Measurements from ENCODE around the gene AMELY.
"Not testable (repeated sequence)": the region's sequence is repeated elsewhere in the genome, so short reads cannot be mapped to it uniquely, and the experiment has no call there.

The AMELY gene

GRCh38 chrY:6910372-6911252 is 940 bp downstream of the AMELY start, which contains the start of gene TBL1Y:
TBL1Y (plus strand) TSS chrY:6910697; CDS start chrY:7025085, 114,388 bp downstream.
- Histone ChIP-seq H3K27me3 (replicated peaks; ENCODE audit: control insufficient read depth, insufficient read depth, low read length, poor library complexity, severe bottlenecking) (no peaks in the 10 kb centered on the region), H3K4me3 (ENCODE audit: insufficient read depth, low read depth, low read length, poor library complexity, severe bottlenecking) (no peak within 1 kb of the TSS), H3K9me3 (ENCODE audit: control insufficient read depth, low read length) (no peaks in the 10 kb centered on the region), H3K36me3 (ENCODE audit: control insufficient read depth, insufficient read depth, low read length) (no peaks in the 10 kb centered on the region), H3K27ac (ENCODE audit: insufficient read depth, low read length, poor library complexity, severe bottlenecking) (no peak within 1 kb of the TSS), H3K4me1 (ENCODE audit: control insufficient read depth, insufficient read depth, low read length, poor library complexity, severe bottlenecking) (no peaks in the 10 kb centered on the region)
- DNase-seq, result no peak

- Histone ChIP-seq H3K27ac (ENCODE audit: insufficient read depth, low read length, poor library complexity, severe bottlenecking) (no peak overlapping the region), H3K27me3 (replicated peaks; ENCODE audit: control insufficient read depth, insufficient read depth, low read length, poor library complexity, severe bottlenecking) (no peaks in the 10 kb centered on the region), H3K36me3 (ENCODE audit: control insufficient read depth, insufficient read depth, low read length) (no peaks in the 10 kb centered on the region), H3K4me1 (ENCODE audit: control insufficient read depth, insufficient read depth, low read length, poor library complexity, severe bottlenecking) (no peaks in the 10 kb centered on the region), H3K4me3 (ENCODE audit: insufficient read depth, low read depth, low read length, poor library complexity, severe bottlenecking) (no peak overlapping the region), H3K9me3 (ENCODE audit: control insufficient read depth, low read length) (no peaks in the 10 kb centered on the region)
- no peak for DNase-seq
Observed at GRCh38 chrY:6909856-6910255, 1.7 kb downstream of the AMELY start.

GRCh38 chrY:6909118-6909521 is 2.4 kb downstream of the AMELY start:
- H3K4me1 ChIP-seq (ENCODE audit: control insufficient read depth, insufficient read depth, low read length, poor library complexity, severe bottlenecking), result no peaks in the 10 kb centered on the region

DNA sequence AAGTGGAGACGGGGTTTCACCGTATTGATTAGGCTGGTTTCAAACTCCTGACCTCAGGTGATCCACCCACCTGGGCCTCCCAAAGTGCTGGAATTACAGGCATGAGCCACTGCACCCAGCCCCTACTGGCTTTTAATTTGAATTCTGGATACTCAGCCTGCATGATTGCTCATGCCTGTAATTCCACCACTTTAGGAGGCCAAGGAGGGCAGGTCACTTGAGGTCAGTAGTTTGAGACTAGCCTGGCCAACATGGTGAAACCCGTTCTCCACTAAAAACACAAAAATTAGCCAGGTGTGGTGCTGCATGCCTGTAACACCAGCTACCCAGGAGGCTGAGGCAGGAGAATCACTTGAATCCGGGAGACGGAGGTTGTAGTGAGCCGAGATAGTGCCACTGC is 3.5 kb downstream of the AMELY start:
- not testable (repeated sequence) for H3K27me3 ChIP-seq (replicated peaks; ENCODE audit: control insufficient read depth, insufficient read depth, low read length, poor library complexity, severe bottlenecking); H3K4me1 ChIP-seq (ENCODE audit: control insufficient read depth, insufficient read depth, low read length, poor library complexity, severe bottlenecking); H3K9me3 ChIP-seq (ENCODE audit: control insufficient read depth, low read length); H3K27ac ChIP-seq (ENCODE audit: insufficient read depth, low read length, poor library complexity, severe bottlenecking); H3K36me3 ChIP-seq (ENCODE audit: control insufficient read depth, insufficient read depth, low read length); DNase-seq; H3K4me3 ChIP-seq (ENCODE audit: insufficient read depth, low read depth, low read length, poor library complexity, severe bottlenecking)

More at GRCh38 chrY:6909118-6909521, 2.4 kb downstream of the AMELY start:
- Histone ChIP-seq H3K36me3 (ENCODE audit: control insufficient read depth, insufficient read depth, low read length) (no peaks in the 10 kb centered on the region), H3K9me3 (ENCODE audit: control insufficient read depth, low read length) (no peaks in the 10 kb centered on the region), H3K27ac (ENCODE audit: insufficient read depth, low read length, poor library complexity, severe bottlenecking) (no peak overlapping the region), H3K27me3 (replicated peaks; ENCODE audit: control insufficient read depth, insufficient read depth, low read length, poor library complexity, severe bottlenecking) (no peaks in the 10 kb centered on the region), H3K4me3 (ENCODE audit: insufficient read depth, low read depth, low read length, poor library complexity, severe bottlenecking) (no peak overlapping the region)
- DNase-seq, result no peak

DNA sequence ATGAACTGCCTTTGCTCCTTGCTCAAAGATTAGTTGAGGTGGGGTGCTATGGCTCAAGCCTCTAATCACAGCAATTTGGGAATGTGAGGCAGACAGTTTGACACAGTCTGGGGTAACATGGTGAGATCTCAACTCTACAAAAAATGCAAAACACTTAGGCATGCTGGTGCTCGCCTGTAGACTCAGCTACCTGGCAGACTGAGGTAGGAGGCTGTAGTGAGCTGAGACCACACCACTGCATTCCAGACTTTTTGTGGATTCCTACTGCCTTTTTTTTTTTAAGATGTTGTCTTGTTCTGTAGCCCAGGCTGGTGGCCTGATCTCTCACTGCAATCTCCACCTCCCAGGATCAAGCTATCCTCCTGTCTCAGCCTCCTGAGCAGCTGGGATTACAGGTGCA is 4.0 kb downstream of the AMELY start:
- no peaks in the 10 kb centered on the region for H3K27me3 ChIP-seq (replicated peaks; ENCODE audit: control insufficient read depth, insufficient read depth, low read length, poor library complexity, severe bottlenecking)
- H3K4me3 ChIP-seq (ENCODE audit: insufficient read depth, low read depth, low read length, poor library complexity, severe bottlenecking), result no peak overlapping the region
- no peak for DNase-seq
- no peaks in the 10 kb centered on the region for H3K36me3 ChIP-seq (ENCODE audit: control insufficient read depth, insufficient read depth, low read length)
- no peaks in the 10 kb centered on the region for H3K9me3 ChIP-seq (ENCODE audit: control insufficient read depth, low read length)
- no peaks in the 10 kb centered on the region for H3K4me1 ChIP-seq (ENCODE audit: control insufficient read depth, insufficient read depth, low read length, poor library complexity, severe bottlenecking)
- H3K27ac ChIP-seq (ENCODE audit: insufficient read depth, low read length, poor library complexity, severe bottlenecking), result no peak overlapping the region

- H3K27me3 ChIP-seq (replicated peaks; ENCODE audit: control insufficient read depth, insufficient read depth, low read length, poor library complexity, severe bottlenecking); DNase-seq; H3K4me1 ChIP-seq (ENCODE audit: control insufficient read depth, insufficient read depth, low read length, poor library complexity, severe bottlenecking): not testable (repeated sequence)
Observed at GRCh38 chrY:6902116-6902515, 9.4 kb downstream of the AMELY start.

DNA sequence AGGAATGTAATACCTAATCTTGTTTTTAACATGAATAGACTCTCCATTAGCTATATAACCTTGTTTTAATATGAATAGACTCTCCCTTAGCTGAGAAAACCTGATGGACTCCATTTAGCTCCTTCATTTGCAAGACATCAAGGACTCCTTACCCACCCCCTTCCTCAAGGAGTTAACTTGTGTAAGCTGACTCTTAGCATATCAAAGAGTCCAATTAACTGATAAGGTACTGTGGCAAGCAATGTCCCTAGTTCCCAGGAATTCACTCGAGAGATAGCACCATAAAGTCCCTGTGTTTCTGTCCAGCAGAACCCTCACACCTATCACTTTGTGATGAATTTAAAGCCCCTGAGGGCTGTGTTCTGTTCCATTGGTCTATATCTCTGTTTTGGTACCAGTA is 16.3 kb downstream of the AMELY start:
- no peak for DNase-seq
- Histone ChIP-seq H3K4me3 (ENCODE audit: insufficient read depth, low read depth, low read length, poor library complexity, severe bottlenecking) (no peak overlapping the region), H3K4me1 (ENCODE audit: control insufficient read depth, insufficient read depth, low read length, poor library complexity, severe bottlenecking) (no peaks in the 10 kb centered on the region), H3K27ac (ENCODE audit: insufficient read depth, low read length, poor library complexity, severe bottlenecking) (no peak overlapping the region), H3K9me3 (ENCODE audit: control insufficient read depth, low read length) (no peaks in the 10 kb centered on the region), H3K36me3 (ENCODE audit: control insufficient read depth, insufficient read depth, low read length) (no peaks in the 10 kb centered on the region), H3K27me3 (replicated peaks; ENCODE audit: control insufficient read depth, insufficient read depth, low read length, poor library complexity, severe bottlenecking) (no peaks in the 10 kb centered on the region)

More at GRCh38 chrY:6902116-6902515, 9.4 kb downstream of the AMELY start:
- not testable (repeated sequence) for H3K9me3 ChIP-seq (ENCODE audit: control insufficient read depth, low read length); H3K4me3 ChIP-seq (ENCODE audit: insufficient read depth, low read depth, low read length, poor library complexity, severe bottlenecking); H3K27ac ChIP-seq (ENCODE audit: insufficient read depth, low read length, poor library complexity, severe bottlenecking); H3K36me3 ChIP-seq (ENCODE audit: control insufficient read depth, insufficient read depth, low read length)

DNA sequence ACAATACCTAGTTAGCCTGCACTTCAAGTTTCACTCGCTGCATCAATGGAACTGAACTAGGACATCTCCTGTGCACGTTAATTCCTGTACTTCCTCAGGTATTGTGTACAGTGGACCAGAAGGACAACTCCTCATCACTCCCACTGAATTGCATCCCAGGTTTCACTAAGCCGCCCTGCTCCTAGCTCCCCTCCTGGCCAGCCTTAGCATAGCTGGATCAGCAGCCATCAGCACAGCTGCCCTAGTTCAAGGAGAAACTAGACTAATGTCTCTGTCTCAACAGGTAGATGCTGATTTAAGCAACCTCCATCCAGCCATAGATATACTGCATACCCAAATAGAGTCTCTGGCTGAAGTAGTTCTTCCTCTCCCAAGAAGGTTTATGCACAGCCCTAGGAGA is 17.1 kb downstream of the AMELY start:
- Histone ChIP-seq H3K4me3 (ENCODE audit: insufficient read depth, low read depth, low read length, poor library complexity, severe bottlenecking) (no peak overlapping the region), H3K27ac (ENCODE audit: insufficient read depth, low read length, poor library complexity, severe bottlenecking) (no peak overlapping the region), H3K36me3 (ENCODE audit: control insufficient read depth, insufficient read depth, low read length) (no peaks in the 10 kb centered on the region), H3K27me3 (replicated peaks; ENCODE audit: control insufficient read depth, insufficient read depth, low read length, poor library complexity, severe bottlenecking) (no peaks in the 10 kb centered on the region), H3K4me1 (ENCODE audit: control insufficient read depth, insufficient read depth, low read length, poor library complexity, severe bottlenecking) (no peaks in the 10 kb centered on the region), H3K9me3 (ENCODE audit: control insufficient read depth, low read length) (no peaks in the 10 kb centered on the region)
- no peak for DNase-seq

GRCh38 chrY:6849384-6849783 is 62.2 kb downstream of the AMELY start:
- no peak for DNase-seq
- H3K4me1 ChIP-seq (ENCODE audit: control insufficient read depth, insufficient read depth, low read length, poor library complexity, severe bottlenecking), result no peaks in the 10 kb centered on the region
- no peak overlapping the region for H3K4me3 ChIP-seq (ENCODE audit: insufficient read depth, low read depth, low read length, poor library complexity, severe bottlenecking)
- H3K36me3 ChIP-seq (ENCODE audit: control insufficient read depth, insufficient read depth, low read length), result no peaks in the 10 kb centered on the region
- no peaks in the 10 kb centered on the region for H3K9me3 ChIP-seq (ENCODE audit: control insufficient read depth, low read length)
- H3K27me3 ChIP-seq (replicated peaks; ENCODE audit: control insufficient read depth, insufficient read depth, low read length, poor library complexity, severe bottlenecking), result no peaks in the 10 kb centered on the region
- no peak overlapping the region for H3K27ac ChIP-seq (ENCODE audit: insufficient read depth, low read length, poor library complexity, severe bottlenecking)

DNA sequence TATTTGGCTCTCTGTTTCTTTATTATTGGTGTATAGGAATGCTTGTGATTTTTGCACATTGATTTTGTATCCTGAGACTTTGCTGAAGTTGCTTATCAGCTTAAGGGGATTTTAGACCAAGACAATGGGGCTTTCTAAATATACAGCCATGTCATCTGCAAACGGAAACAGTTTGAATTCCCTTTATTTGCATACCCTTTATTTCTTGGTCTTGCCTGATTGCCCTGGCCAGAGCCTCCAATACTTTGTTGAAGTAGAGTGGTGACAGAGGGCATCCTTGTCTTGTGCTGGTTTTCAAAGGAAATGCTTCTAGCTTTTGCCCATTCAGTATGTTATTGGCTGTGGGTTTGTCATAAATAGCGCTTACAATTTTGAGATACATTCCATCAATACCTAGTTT is 68.9 kb downstream of the AMELY start:
- not testable (repeated sequence) for H3K36me3 ChIP-seq (ENCODE audit: control insufficient read depth, insufficient read depth, low read length); H3K4me1 ChIP-seq (ENCODE audit: control insufficient read depth, insufficient read depth, low read length, poor library complexity, severe bottlenecking); H3K4me3 ChIP-seq (ENCODE audit: insufficient read depth, low read depth, low read length, poor library complexity, severe bottlenecking); H3K9me3 ChIP-seq (ENCODE audit: control insufficient read depth, low read length); H3K27ac ChIP-seq (ENCODE audit: insufficient read depth, low read length, poor library complexity, severe bottlenecking); H3K27me3 ChIP-seq (replicated peaks; ENCODE audit: control insufficient read depth, insufficient read depth, low read length, poor library complexity, severe bottlenecking); DNase-seq

All from effector memory CD4-positive, alpha-beta T cell (primary cell).